ENCODE results near the gene PIK3AP1.
A peak's percentile ranks its signal among the peaks of the same experiment; 100 is the strongest.

The PIK3AP1 gene

DNA sequence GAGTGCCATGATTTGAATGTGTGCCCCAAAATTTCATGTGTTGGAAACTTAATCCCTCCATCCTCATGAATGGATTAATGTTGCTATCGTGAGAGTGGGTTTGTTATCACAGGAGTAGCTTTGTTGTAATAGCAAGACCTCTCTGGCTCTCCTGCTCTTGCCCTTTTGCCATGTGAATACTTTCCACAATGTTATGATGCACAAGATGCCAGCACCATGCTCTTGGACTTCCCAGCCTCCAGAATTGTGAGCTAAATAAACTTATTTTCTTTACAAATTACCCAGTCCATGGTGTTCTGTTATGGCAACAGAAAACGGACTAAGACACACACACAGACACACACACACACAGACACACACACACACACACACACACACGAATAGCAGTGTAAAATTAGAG, 82.2 kb downstream of the PIK3AP1 start:
- no peak for DNase-seq (ENCODE audit: low read depth)
- in situ Hi-C loops (cut with HindIII; ENCODE audit: low sequenced_read_pairs), result no loop called here
- H3K4me3 ChIP-seq (ENCODE audit: low read depth, low read length), result no peak overlapping the region
- TF ChIP-seq, protein P1, sequence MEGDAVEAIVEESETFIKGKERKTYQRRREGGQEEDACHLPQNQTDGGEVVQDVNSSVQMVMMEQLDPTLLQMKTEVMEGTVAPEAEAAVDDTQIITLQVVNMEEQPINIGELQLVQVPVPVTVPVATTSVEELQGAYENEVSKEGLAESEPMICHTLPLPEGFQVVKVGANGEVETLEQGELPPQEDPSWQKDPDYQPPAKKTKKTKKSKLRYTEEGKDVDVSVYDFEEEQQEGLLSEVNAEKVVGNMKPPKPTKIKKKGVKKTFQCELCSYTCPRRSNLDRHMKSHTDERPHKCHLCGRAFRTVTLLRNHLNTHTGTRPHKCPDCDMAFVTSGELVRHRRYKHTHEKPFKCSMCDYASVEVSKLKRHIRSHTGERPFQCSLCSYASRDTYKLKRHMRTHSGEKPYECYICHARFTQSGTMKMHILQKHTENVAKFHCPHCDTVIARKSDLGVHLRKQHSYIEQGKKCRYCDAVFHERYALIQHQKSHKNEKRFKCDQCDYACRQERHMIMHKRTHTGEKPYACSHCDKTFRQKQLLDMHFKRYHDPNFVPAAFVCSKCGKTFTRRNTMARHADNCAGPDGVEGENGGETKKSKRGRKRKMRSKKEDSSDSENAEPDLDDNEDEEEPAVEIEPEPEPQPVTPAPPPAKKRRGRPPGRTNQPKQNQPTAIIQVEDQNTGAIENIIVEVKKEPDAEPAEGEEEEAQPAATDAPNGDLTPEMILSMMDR (IDR thresholded peaks at IDR 0.05; ENCODE audit: low read depth, low read length, missing control alignments), result no peak

DNA sequence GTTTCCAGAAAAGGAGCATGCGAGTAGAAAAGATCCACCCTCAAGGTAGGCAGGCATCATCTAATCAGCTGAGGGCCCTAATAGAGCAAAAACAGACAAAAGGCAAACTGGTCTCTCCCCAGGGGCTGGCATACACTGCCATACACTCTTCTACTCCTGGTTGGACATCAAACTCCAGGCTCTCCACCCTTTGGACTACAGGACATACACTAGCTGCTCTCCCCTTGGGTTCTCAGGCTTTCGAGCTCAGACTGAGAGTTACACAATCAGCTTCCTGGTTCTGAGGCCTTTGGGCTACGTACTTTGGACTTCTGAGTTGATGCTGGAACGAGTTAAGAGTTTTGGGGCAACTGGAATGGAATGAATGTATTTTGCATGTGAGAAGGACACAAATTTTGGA, 82.6 kb downstream of the PIK3AP1 start:
- in situ Hi-C loops (cut with HindIII; ENCODE audit: low sequenced_read_pairs), result no loop called here
- H3K4me3 ChIP-seq (ENCODE audit: low read depth, low read length), result no peak overlapping the region
- no peak for DNase-seq (ENCODE audit: low read depth)
- TF ChIP-seq, protein P1 (IDR thresholded peaks at IDR 0.05; ENCODE audit: low read depth, low read length, missing control alignments), result no peak

DNA sequence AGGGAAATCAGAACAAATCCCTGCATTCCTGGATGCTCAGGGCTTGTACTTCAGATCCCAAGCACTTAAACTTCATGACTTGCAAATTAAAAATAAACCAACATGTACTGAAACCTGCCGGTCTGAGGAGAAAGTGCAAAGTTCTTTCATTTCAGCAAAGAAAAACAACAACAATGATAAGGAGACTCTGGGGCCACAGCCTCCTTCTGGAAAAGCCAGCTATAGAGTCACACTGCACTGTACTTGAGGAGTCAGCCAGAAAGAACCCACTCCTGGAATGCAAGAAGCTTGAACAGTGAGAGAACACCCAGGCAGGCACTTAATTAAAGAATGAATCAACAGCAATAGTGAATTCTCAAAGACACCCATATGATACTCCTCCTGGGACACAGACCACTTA, 83.8 kb downstream of the PIK3AP1 start:
- TF ChIP-seq, protein P1 (IDR thresholded peaks at IDR 0.05; ENCODE audit: low read depth, low read length, missing control alignments), result no peak
- in situ Hi-C loops (cut with HindIII; ENCODE audit: low sequenced_read_pairs), result no loop called here
- H3K4me3 ChIP-seq (ENCODE audit: low read depth, low read length), result no peak overlapping the region
- no peak for DNase-seq (ENCODE audit: low read depth)

DNA sequence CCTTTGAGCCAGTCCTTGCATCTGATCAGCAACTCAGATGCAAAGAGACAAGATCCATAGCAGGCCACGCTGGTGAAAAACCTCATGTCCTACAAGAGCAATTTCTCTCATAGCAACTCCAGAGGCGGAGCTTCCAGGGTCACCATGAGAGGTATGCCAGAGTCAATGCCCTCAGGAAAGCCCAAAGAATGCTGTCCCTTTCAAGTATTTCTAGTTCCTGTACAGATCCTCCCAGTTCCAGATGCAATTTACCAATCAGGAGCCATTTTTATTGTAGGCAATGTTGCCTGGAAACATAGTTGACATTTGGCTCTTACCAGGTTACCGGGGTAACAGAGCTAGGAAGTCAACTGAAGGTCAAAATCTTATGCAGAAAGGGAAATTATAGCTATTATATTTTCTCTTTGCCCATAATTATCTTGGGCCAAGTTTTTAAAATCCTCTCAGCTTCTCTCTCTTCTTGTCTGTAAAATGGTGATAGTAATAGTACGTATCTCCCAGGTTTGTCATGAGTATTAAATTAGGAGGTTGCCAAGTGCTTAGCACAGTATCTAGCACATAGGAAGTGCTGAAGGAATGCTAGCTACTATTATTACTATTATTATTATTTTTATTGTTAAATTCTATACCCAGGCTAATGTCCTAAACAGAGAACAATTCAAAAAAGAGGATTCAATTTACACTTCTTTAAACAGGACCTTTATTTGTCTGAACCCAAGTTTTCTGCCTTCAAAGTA, 87.2 kb downstream of the PIK3AP1 start:
- TF ChIP-seq, protein P1 (IDR thresholded peaks at IDR 0.05; ENCODE audit: low read depth, low read length, missing control alignments), result no peak
- in situ Hi-C loops (cut with HindIII; ENCODE audit: low sequenced_read_pairs), result no loop called here
- H3K4me3 ChIP-seq (ENCODE audit: low read depth, low read length), result no peak overlapping the region
- DNase-seq (ENCODE audit: low read depth), result no peak

DNA sequence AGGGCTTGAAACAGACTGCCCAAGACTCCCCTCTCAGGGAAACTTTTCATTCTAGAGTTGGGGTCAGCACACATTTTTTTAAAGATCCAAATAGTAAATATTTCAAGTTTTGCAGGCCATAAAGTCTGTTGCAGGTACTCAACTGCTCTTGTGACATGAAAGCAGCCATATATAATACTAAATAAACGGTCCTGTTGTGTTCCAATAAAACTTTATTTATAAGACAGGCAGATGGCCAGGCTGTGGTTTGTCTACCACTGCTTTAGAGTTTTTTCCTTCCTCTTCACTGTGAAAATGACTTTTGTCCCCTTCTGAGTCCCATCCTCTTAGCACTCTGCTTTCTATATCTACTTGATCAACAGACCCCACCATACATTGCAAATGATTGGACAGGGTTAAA, 93.0 kb downstream of the PIK3AP1 start:
- TF ChIP-seq, protein P1 (IDR thresholded peaks at IDR 0.05; ENCODE audit: low read depth, low read length, missing control alignments), result no peak
- DNase-seq (ENCODE audit: low read depth), result no peak
- H3K4me3 ChIP-seq (ENCODE audit: low read depth, low read length), result no peak overlapping the region
- in situ Hi-C loops (cut with HindIII; ENCODE audit: low sequenced_read_pairs), result no loop called here

DNA sequence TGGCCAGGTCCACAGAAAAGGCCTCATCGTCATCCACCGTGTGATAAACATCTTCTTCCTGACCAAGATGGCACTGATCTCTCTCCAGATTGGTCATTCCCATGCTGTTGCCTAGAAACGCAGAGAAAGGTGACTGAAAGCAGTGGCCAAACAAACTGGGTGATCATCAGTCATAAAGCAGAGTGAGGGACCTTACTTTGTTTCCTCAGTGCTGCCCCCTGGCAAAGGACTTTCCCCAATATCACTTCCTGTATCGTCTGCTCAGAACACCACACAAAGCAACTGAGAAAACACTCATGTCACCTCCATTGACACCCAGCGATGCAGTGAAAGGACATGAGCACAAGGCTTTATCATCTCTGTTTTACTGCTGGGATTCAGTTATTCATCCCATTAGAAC, 93.5 kb downstream of the PIK3AP1 start:
- in situ Hi-C loops (cut with HindIII; ENCODE audit: low sequenced_read_pairs), result no loop called here
- TF ChIP-seq, protein P1 (IDR thresholded peaks at IDR 0.05; ENCODE audit: low read depth, low read length, missing control alignments), result peak; percentile 15
- H3K4me3 ChIP-seq (ENCODE audit: low read depth, low read length), result no peak overlapping the region
- DNase-seq (ENCODE audit: low read depth), result no peak

Measured in astrocyte of the cerebellum (primary cell).